A549 (cell line): ENCODE data around the gene CHM.

ENCODE experiments used
- CBX8 ChIP-seq: fragments of 200-600 bp; sonication (generic); IDR thresholded peaks from 2 replicates; pipeline ENCODE4 v1.6.1; 2016
- MYC ChIP-seq: IDR thresholded peaks from 2 replicates; pipeline ENCODE4 v1.6.1; 2012; ENCODE audit warnings: mild to moderate bottlenecking, inconsistent platforms, low read length, improper control_type of control experiment, borderline replicate concordance
- POLR2A ChIP-seq: IDR thresholded peaks from 2 replicates; pipeline ENCODE4 v1.6.1; 2012; ENCODE audit warnings: mild to moderate bottlenecking, low read length
- RAD21 ChIP-seq, 2 experiments: fragments of >200 bp in 1 of 2; sonication (Bioruptor Twin) in 1 of 2; formaldehyde crosslinking in 1 of 2; IDR thresholded peaks in 1 of 2; conservative IDR thresholded peaks in 1 of 2; 2 replicates in 1 of 2; 3 replicates in 1 of 2; pipeline ENCODE4 v1.6.1; 2012 to 2018; ENCODE audit warnings: inconsistent platforms in 1 of 2
- TF ChIP-seq, protein P1 (sequence below): fragments of >200 bp; sonication (Bioruptor Twin); formaldehyde crosslinking; IDR thresholded peaks from 3 replicates; pipeline ENCODE4 v1.5.1; 2016
- TF ChIP-seq, protein P2 (sequence below): IDR thresholded peaks from 2 replicates; pipeline ENCODE4 v1.6.1; 2012

DNA sequence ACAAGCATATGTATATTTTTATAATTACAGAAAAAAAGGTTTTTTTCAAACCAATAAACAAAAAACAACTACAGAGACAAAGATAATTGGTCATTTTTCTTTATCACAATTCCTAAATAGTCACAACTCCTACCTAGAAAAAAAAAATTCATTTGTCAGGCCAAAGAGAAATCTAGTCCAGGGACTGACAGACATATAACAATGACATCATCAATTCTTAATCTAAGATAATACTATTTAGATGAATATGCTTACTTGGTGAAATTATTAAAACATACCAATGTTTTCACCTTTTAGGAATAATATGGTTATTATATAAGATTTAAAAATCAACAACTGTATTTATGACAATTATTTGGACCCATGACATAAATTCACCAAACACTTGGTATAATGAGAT lies 48.4 kb downstream of the CHM start:
- TF ChIP-seq, protein P1, sequence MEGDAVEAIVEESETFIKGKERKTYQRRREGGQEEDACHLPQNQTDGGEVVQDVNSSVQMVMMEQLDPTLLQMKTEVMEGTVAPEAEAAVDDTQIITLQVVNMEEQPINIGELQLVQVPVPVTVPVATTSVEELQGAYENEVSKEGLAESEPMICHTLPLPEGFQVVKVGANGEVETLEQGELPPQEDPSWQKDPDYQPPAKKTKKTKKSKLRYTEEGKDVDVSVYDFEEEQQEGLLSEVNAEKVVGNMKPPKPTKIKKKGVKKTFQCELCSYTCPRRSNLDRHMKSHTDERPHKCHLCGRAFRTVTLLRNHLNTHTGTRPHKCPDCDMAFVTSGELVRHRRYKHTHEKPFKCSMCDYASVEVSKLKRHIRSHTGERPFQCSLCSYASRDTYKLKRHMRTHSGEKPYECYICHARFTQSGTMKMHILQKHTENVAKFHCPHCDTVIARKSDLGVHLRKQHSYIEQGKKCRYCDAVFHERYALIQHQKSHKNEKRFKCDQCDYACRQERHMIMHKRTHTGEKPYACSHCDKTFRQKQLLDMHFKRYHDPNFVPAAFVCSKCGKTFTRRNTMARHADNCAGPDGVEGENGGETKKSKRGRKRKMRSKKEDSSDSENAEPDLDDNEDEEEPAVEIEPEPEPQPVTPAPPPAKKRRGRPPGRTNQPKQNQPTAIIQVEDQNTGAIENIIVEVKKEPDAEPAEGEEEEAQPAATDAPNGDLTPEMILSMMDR, result no peak
- TF ChIP-seq CBX8 (no peak), POLR2A (no peak), RAD21 (conservative IDR thresholded peaks at IDR 0.05 in 1 of 2, IDR thresholded peaks at IDR 0.05 in 1 of 2) (no peak), MYC (no peak)
- TF ChIP-seq, protein P2, sequence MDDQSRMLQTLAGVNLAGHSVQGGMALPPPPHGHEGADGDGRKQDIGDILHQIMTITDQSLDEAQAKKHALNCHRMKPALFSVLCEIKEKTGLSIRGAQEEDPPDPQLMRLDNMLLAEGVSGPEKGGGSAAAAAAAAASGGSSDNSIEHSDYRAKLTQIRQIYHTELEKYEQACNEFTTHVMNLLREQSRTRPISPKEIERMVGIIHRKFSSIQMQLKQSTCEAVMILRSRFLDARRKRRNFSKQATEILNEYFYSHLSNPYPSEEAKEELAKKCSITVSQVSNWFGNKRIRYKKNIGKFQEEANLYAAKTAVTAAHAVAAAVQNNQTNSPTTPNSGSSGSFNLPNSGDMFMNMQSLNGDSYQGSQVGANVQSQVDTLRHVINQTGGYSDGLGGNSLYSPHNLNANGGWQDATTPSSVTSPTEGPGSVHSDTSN, result no peak
